Measurements from ENCODE around the gene PRAC2. TPM values are rescaled to one million over a fixed set of nuclear protein-coding genes. Genes with fewer than 3 reads are reported as not detected.
A peak's percentile ranks its signal among the peaks of the same experiment; 100 is the strongest.

PRAC2 gene
- total RNA-seq, 4 donors from 2014 or later: not detected

DNA sequence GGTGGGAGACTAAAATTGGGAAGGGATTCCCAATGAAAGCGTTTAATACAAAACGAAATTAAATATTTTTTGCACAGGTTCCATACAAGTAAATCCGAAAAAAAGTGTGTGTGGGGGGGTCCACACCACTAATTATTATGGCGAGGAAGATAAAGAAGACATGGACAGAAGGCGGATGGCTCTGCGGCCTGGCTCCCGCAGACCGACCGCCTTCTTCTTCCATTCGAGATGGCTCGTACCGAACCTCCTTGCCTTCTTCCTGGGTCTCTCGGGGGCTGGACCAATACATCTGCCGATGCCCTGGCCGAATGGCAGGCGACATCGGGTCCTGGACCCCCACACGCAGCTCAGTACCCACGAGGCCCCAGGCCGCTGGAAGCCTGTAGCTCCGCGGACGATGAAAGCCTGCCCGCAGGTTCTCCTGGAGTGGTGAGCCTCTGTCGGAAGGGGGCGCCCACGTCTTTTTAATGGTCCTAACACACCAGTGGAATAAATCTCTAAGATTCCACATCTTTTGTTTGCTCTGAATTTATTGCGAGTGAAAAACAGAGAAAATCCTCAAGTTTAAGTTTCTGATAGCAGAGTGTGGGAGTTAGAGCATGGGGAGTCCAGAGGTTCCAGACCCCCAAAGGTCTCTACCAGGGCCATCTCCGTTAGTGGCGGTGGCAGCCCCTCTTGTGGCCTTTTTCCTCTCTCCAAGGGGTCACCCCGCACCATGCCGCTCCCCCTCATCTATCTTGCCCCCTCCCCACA lies 1.4 kb downstream of the PRAC2 start:
- intact Hi-C loops (cut with DNase I; ENCODE audit: low total_unique reads): loop anchor here (2.0 kb wide), 2 partner anchors 66 to 154 kb away; no protein-coding TSS in a partner anchor
- Histone ChIP-seq H3K4me1 (peaks cover 11 to 26% of the 10 kb centered on the region in 2 donors), H3K36me3 (no peaks in the 10 kb centered on the region), H3K4me3 (peak overlapping the region in 1 of 4 donors; percentile 13), H3K9me3 (no peaks in the 10 kb centered on the region), H3K27me3 (peaks cover 99 to 100% (median 100%) of the 10 kb centered on the region in 3 donors), H3K27ac (no peak overlapping the region)
- TF ChIP-seq, protein P1, sequence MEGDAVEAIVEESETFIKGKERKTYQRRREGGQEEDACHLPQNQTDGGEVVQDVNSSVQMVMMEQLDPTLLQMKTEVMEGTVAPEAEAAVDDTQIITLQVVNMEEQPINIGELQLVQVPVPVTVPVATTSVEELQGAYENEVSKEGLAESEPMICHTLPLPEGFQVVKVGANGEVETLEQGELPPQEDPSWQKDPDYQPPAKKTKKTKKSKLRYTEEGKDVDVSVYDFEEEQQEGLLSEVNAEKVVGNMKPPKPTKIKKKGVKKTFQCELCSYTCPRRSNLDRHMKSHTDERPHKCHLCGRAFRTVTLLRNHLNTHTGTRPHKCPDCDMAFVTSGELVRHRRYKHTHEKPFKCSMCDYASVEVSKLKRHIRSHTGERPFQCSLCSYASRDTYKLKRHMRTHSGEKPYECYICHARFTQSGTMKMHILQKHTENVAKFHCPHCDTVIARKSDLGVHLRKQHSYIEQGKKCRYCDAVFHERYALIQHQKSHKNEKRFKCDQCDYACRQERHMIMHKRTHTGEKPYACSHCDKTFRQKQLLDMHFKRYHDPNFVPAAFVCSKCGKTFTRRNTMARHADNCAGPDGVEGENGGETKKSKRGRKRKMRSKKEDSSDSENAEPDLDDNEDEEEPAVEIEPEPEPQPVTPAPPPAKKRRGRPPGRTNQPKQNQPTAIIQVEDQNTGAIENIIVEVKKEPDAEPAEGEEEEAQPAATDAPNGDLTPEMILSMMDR (IDR thresholded peaks at IDR 0.05 in 4 of 5, conservative IDR thresholded peaks at IDR 0.05 in 1 of 5): peak; percentile 31 to 72 (median 44)
- no peak for TF ChIP-seq POLR2A (IDR thresholded peaks at IDR 0.05)
- ATAC-seq: peak; percentile 66 to 78
- DNase-seq: peak; percentile 43 to 52
- in situ Hi-C loops (cut with MboI; ENCODE audit: low sequenced_read_pairs in 4 of 4): loop anchor here in 3 of 4 donors (10.0 to 25.0 kb wide), 5 partner anchors 87 to 313 kb away; partner anchors contain the start of genes HOXB9 (in 1 of the 3) and IGF2BP1 (in 1 of the 3)

DNA sequence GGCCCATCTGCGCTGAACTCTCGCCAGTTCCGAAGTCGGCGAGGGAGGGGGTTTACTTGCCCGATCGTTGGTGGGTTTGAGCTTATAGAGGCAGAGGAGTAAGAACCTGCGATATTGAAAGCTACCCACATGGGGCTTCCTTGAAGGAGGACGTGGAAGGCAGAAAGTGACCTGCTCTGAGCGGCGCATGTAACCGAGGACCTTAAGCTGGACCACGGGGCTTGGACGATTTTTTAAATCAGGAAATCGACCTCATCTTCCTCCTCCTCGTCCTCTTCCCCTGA lies 2.0 kb downstream of the PRAC2 start:
- in situ Hi-C loops (cut with MboI; ENCODE audit: low sequenced_read_pairs in 4 of 4) (loop anchor here in 3 of 4 donors (10.0 to 25.0 kb wide), 4 partner anchors 88 to 287 kb away; partner anchors contain the start of genes HOXB9 (in 1 of the 3) and IGF2BP1 (in 1 of the 3)), intact Hi-C loops (cut with DNase I; ENCODE audit: low total_unique reads) (loop anchor here (2.0 kb wide), 2 partner anchors 66 to 154 kb away; no protein-coding TSS in a partner anchor)
- no peak overlapping the region for H3K27ac ChIP-seq
- no peak for DNase-seq
- peaks cover 99 to 100% (median 100%) of the 10 kb centered on the region in 3 donors for H3K27me3 ChIP-seq
- peak overlapping the region in 1 of 4 donors; percentile 13 for H3K4me3 ChIP-seq
- TF ChIP-seq, protein P1 (IDR thresholded peaks at IDR 0.05 in 4 of 5, conservative IDR thresholded peaks at IDR 0.05 in 1 of 5): no peak
- no peak for TF ChIP-seq POLR2A (IDR thresholded peaks at IDR 0.05)
- H3K36me3 ChIP-seq: no peaks in the 10 kb centered on the region
- H3K4me1 ChIP-seq: peaks cover 11 to 25% of the 10 kb centered on the region in 2 donors
- no peaks in the 10 kb centered on the region for H3K9me3 ChIP-seq
- ATAC-seq: no peak

DNA sequence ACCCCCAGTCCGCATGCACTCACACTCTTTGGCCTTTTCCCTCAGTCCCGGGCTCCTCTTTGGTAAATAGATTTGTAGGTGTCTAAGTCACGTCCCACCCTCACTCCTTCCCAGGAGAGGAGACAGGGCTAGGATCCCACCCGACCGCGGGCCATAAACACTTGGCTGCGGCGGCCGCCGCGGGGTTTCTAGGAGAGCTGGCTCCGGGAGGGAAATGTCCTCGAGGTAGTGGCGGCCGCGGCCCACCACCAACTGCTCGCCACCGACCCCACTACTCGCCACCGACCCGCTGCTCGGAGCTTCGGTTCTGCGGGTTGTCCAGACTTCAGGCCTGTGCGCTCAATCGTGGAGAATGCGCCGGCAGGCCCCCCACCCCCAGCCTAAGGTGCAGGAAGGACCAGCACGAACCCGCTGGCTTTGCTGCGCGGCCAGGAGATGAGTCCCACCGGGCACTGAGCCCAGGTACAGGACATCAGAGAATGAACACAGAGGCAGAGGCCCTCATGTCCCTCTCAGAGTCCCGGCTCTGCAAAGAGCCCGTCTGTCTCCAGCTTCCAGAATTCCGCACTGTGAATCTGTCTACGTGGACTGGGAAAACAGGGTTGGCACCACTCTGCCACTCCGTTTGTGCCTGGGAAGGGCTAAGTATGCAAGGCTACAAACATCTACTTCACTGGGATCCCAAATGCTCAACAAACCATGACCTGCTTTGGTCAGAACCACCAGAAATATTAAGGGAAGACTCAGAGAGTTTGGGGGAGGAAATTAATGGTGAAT lies 2.5 kb downstream of the PRAC2 start:
- H3K4me1 ChIP-seq: peaks cover 11 to 25% of the 10 kb centered on the region in 2 donors
- H3K9me3 ChIP-seq: no peaks in the 10 kb centered on the region
- intact Hi-C loops (cut with DNase I; ENCODE audit: low total_unique reads) (loop anchor here (2.0 kb wide), 2 partner anchors 65 to 153 kb away; no protein-coding TSS in a partner anchor), in situ Hi-C loops (cut with MboI; ENCODE audit: low sequenced_read_pairs in 4 of 4) (loop anchor here in 3 of 4 donors (10.0 to 25.0 kb wide), 4 partner anchors 88 to 287 kb away; partner anchors contain the start of genes HOXB9 (in 1 of the 3) and IGF2BP1 (in 1 of the 3))
- ATAC-seq (no peak), DNase-seq (no peak)
- no peak overlapping the region for H3K4me3 ChIP-seq
- H3K27ac ChIP-seq: no peak overlapping the region
- TF ChIP-seq, protein P1 (IDR thresholded peaks at IDR 0.05 in 4 of 5, conservative IDR thresholded peaks at IDR 0.05 in 1 of 5): no peak
- no peak for TF ChIP-seq POLR2A (IDR thresholded peaks at IDR 0.05)
- H3K27me3 ChIP-seq: peaks cover 99 to 100% (median 100%) of the 10 kb centered on the region in 3 donors
- H3K36me3 ChIP-seq: no peaks in the 10 kb centered on the region

DNA sequence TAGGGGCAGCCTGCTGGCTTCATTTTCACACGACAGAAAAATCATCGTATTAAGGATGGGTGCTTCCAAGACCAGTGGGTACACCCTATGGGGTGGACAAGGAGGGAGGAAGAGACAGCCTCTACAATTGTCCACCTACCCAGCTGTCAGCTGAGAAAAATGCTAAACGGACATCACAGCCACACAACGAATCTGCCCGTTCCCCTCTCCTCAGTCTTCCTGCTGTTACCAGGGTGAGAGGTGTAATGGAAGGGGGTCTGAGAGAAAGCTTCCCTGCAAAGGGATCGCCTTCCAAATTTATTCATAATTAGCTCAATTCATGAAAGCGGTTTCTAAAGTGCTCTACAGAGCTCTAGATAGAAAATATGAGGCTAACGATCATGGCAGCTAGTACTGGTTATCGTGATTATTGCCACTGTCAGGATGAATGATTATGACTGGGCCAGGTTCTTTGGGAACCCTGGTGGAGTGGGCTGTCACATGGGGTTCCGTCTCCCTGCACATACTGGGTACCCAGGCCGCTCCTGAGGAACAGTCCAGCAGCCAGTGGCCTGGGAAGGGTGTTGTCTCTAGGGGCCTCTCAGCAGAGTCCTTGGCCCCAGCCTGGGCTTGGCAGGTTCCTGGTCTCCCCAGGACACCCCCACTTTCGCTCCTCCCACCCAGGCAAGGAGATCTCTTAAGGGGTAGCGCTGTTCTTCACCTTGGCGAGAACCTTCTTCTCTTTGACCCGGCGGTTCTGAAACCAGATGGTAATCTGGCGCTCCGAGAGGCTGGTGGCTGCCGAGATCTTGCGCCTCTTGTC lies 3.3 kb downstream of the PRAC2 start:
- in situ Hi-C loops (cut with MboI; ENCODE audit: low sequenced_read_pairs in 4 of 4) (loop anchor here in 3 of 4 donors (10.0 to 25.0 kb wide), 4 partner anchors 89 to 286 kb away; partner anchors contain the start of genes HOXB9 (in 1 of the 3) and IGF2BP1 (in 1 of the 3)), intact Hi-C loops (cut with DNase I; ENCODE audit: low total_unique reads) (no loop called here)
- Histone ChIP-seq H3K4me3 (no peak overlapping the region), H3K27me3 (peaks cover 96 to 99% (median 98%) of the 10 kb centered on the region in 3 donors), H3K27ac (no peak overlapping the region), H3K36me3 (no peaks in the 10 kb centered on the region), H3K4me1 (peaks cover 11 to 25% of the 10 kb centered on the region in 2 donors), H3K9me3 (no peaks in the 10 kb centered on the region)
- ATAC-seq (no peak), DNase-seq (no peak)
- TF ChIP-seq, protein P1 (IDR thresholded peaks at IDR 0.05 in 4 of 5, conservative IDR thresholded peaks at IDR 0.05 in 1 of 5): no peak
- TF ChIP-seq POLR2A (IDR thresholded peaks at IDR 0.05): no peak
